Vagina (tissue), 2 donors: Measurements from ENCODE around the gene NFIA. TPM values are rescaled to one million over a fixed set of nuclear protein-coding genes. Genes with fewer than 3 reads are reported as not detected.

Source experiments
- DNase-seq, 2 donors: peaks; one replicate each; pipeline ENCODE4 v3.0.0-alpha.2; 2017; ENCODE audit errors: extremely low spot score in 2 of 2
- H3K27ac ChIP-seq: fragments of 200-600 bp; sonication (generic); one replicate; pipeline ENCODE4 v1.5.1; 2019
- H3K27me3 ChIP-seq: fragments of 200-600 bp; sonication (generic); one replicate; pipeline ENCODE4 v1.5.1; 2019
- H3K36me3 ChIP-seq, 2 donors: fragments of 200-600 bp; sonication (generic); one replicate each; pipeline ENCODE4 v1.5.1; 2017 to 2019
- H3K4me1 ChIP-seq: fragments of 200-600 bp; sonication (generic); one replicate; pipeline ENCODE4 v1.5.1; 2019
- H3K4me3 ChIP-seq, 2 donors: fragments of 200-600 bp; sonication (generic); 1 replicate in 1 of 2; 2 replicates in 1 of 2; pipeline ENCODE4 v1.5.1; 2016 to 2019
- H3K9me3 ChIP-seq: fragments of 200-600 bp; sonication (generic); one replicate; pipeline ENCODE4 v1.5.1; 2019
- CTCF ChIP-seq, 3 experiments: fragments of 450-650 bp in 2 of 3; fragments of 200-600 bp in 1 of 3; sonication (generic) in 1 of 3; IDR thresholded peaks; one replicate each; pipeline ENCODE4 v1.5.1; 2017 to 2019; ENCODE audit warnings: antibody characterized with exemption in 3 of 3, mild to moderate bottlenecking in 2 of 3, moderate library complexity in 2 of 3
- POLR2A ChIP-seq, 2 donors: fragments of 450-650 bp; IDR thresholded peaks; one replicate each; pipeline ENCODE4 v1.6.1; 2017; ENCODE audit warnings: antibody characterized with exemption in 2 of 2, mild to moderate bottlenecking in 2 of 2, moderate library complexity in 2 of 2
- POLR2AphosphoS5 ChIP-seq, 2 donors: sonication (generic); formaldehyde crosslinking; IDR thresholded peaks; one replicate each; pipeline ENCODE4 v1.9.0; 2017; ENCODE audit warnings: antibody characterized with exemption in 2 of 2, mild to moderate bottlenecking in 2 of 2, low read depth in 1 of 2; ENCODE audit not compliant: insufficient read depth in 1 of 2
- intact Hi-C: fragments of 100-400 bp; cut with DNase I; formaldehyde crosslinking; loops from one replicate; pipeline ENCODE4 v1.15.1; 2023
- total RNA-seq: library from RNA; depleted of rRNA; stranded (reverse); fragments of >200 nt; gene quantifications from one replicate; pipeline ENCODE4 v1.2.3, GENCODE V29; 2016

NFIA gene
- total RNA-seq, 1 donor from 2014 or later, result 59.2 TPM

- no peak for DNase-seq
- H3K4me3 ChIP-seq, result no peak overlapping the region
- no peaks in the 10 kb centered on the region for H3K9me3 ChIP-seq
- TF ChIP-seq POLR2A (IDR thresholded peaks at IDR 0.05), result no peak
- no peak for TF ChIP-seq CTCF (IDR thresholded peaks at IDR 0.05)
- TF ChIP-seq POLR2AphosphoS5 (IDR thresholded peaks at IDR 0.05; ENCODE audit: insufficient read depth in 1 of 2, low read depth in 1 of 2), result no peak
- no peaks in the 10 kb centered on the region for H3K27me3 ChIP-seq
- intact Hi-C loops, result no loop called here
- H3K36me3 ChIP-seq, result no peaks in the 10 kb centered on the region
- no peaks in the 10 kb centered on the region for H3K4me1 ChIP-seq
- no peak overlapping the region for H3K27ac ChIP-seq
Measured at GRCh38 chr1:61310057-61310456, 227.7 kb downstream of the NFIA start.

- intact Hi-C loops, result no loop called here
- Histone ChIP-seq H3K27ac (no peak overlapping the region), H3K9me3 (no peaks in the 10 kb centered on the region), H3K36me3 (no peaks in the 10 kb centered on the region), H3K4me1 (no peaks in the 10 kb centered on the region), H3K4me3 (no peak overlapping the region), H3K27me3 (no peaks in the 10 kb centered on the region)
- TF ChIP-seq CTCF (IDR thresholded peaks at IDR 0.05), result no peak
- TF ChIP-seq POLR2A (IDR thresholded peaks at IDR 0.05), result no peak
- no peak for TF ChIP-seq POLR2AphosphoS5 (IDR thresholded peaks at IDR 0.05; ENCODE audit: insufficient read depth in 1 of 2, low read depth in 1 of 2)
- no peak for DNase-seq
Measured at GRCh38 chr1:61310538-61310937, 228.2 kb downstream of the NFIA start.

- intact Hi-C loops, result no loop called here
- Histone ChIP-seq H3K27ac (no peak overlapping the region), H3K4me3 (no peak overlapping the region), H3K36me3 (no peaks in the 10 kb centered on the region), H3K27me3 (no peaks in the 10 kb centered on the region), H3K9me3 (no peaks in the 10 kb centered on the region), H3K4me1 (peaks cover 14% of the 10 kb centered on the region)
- DNase-seq, result no peak
- TF ChIP-seq POLR2A (IDR thresholded peaks at IDR 0.05) (no peak), POLR2AphosphoS5 (IDR thresholded peaks at IDR 0.05; ENCODE audit: insufficient read depth in 1 of 2, low read depth in 1 of 2) (no peak), CTCF (IDR thresholded peaks at IDR 0.05) (no peak)
Measured at GRCh38 chr1:61313906-61314422, 231.6 kb downstream of the NFIA start.

GRCh38 chr1:61315011-61315410 lies 232.7 kb downstream of the NFIA start:
- no peak for DNase-seq
- no peak for TF ChIP-seq POLR2AphosphoS5 (IDR thresholded peaks at IDR 0.05; ENCODE audit: insufficient read depth in 1 of 2, low read depth in 1 of 2)
- no peak for TF ChIP-seq CTCF (IDR thresholded peaks at IDR 0.05)
- no peak for TF ChIP-seq POLR2A (IDR thresholded peaks at IDR 0.05)
- Histone ChIP-seq H3K36me3 (no peaks in the 10 kb centered on the region), H3K27me3 (no peaks in the 10 kb centered on the region), H3K4me3 (no peak overlapping the region), H3K9me3 (no peaks in the 10 kb centered on the region), H3K27ac (no peak overlapping the region), H3K4me1 (peaks cover 24% of the 10 kb centered on the region)
- intact Hi-C loops, result no loop called here

GRCh38 chr1:61316493-61316892 lies 234.1 kb downstream of the NFIA start:
- Histone ChIP-seq H3K4me3 (no peak overlapping the region), H3K27ac (no peak overlapping the region), H3K4me1 (peaks cover 25% of the 10 kb centered on the region), H3K36me3 (no peaks in the 10 kb centered on the region), H3K27me3 (no peaks in the 10 kb centered on the region), H3K9me3 (no peaks in the 10 kb centered on the region)
- no peak for TF ChIP-seq POLR2AphosphoS5 (IDR thresholded peaks at IDR 0.05; ENCODE audit: insufficient read depth in 1 of 2, low read depth in 1 of 2)
- TF ChIP-seq POLR2A (IDR thresholded peaks at IDR 0.05), result no peak
- no peak for TF ChIP-seq CTCF (IDR thresholded peaks at IDR 0.05)
- intact Hi-C loops, result no loop called here
- no peak for DNase-seq
